HCT116 (cell line): ENCODE data around the gene H6PD. TPM values are rescaled to one million over a fixed set of nuclear protein-coding genes. Genes with fewer than 3 reads are reported as not detected.

Source experiments
- ATAC-seq: fragments of 200-7000 bp; cut with Tn5 transposase; 2 replicates; pipeline ENCODE4 v1.9.1; 2020; ENCODE audit warnings: mild to moderate bottlenecking, moderate library complexity
- BruUV-seq: library from RNA; stranded (reverse); fragments of 400-500 nt; replicated peaks from 2 replicates; lab custom pipeline; 2021; lab: Mats Ljungman, UMichigan
- CTCF ChIA-PET: fragments of 300-600 bp; sonication (Branson Sonifier 250); formaldehyde crosslinking; loops from one replicate; lab custom pipeline; 2021; ENCODE audit warnings: antibody characterized with exemption; lab: Charles Lee
- POLR2A ChIA-PET: fragments of 300-600, 350-600 bp; sonication (Branson Sonifier 250); formaldehyde crosslinking; loops from one replicate; lab custom pipeline; 2021; ENCODE audit warnings: antibody characterized with exemption; lab: Charles Lee
- RAD21 ChIA-PET, 2 experiments: fragments of 300-600 bp; sonication (Branson Sonifier 250); formaldehyde crosslinking; loops; one replicate each; lab custom pipeline; 2023; ENCODE audit warnings: low total read pairs in 2 of 2; ENCODE audit not compliant: uncharacterized antibody in 2 of 2, unreplicated experiment in 2 of 2, low non-redundant PET in 1 of 2; lab: Charles Lee
- DNase-seq: peaks from one replicate; pipeline ENCODE4 v3.0.0-alpha.2; 2010; ENCODE audit warnings: low read depth, low spot score
- H2AFZ ChIP-seq: fragments of 200-600 bp; shearing (Covaris generic), sonication (generic); 2 replicates; pipeline ENCODE4 v1.6.1; 2017; ENCODE audit warnings: low read depth, mixed run types, mixed read lengths, antibody characterized with exemption, low read length; ENCODE audit not compliant: poor library complexity, severe bottlenecking
- H3K27ac ChIP-seq: 2 replicates; pipeline ENCODE4 v1.5.1; 2012; ENCODE audit warnings: low read depth, low read length
- H3K27me3 ChIP-seq: fragments of 200-600 bp; sonication (generic); 2 replicates; pipeline ENCODE4 v1.6.1; 2016; ENCODE audit warnings: mixed run types, low read length, mixed read lengths; ENCODE audit not compliant: insufficient read depth
- H3K36me3 ChIP-seq, 2 experiments: fragments of 200-500 bp in 1 of 2; fragments of 200-600 bp in 1 of 2; sonication (Bioruptor generic) in 1 of 2; sonication (generic) in 1 of 2; 2 replicates each; pipeline versions ENCODE4 v1.5.1 to v1.6.1; 2014 to 2016; ENCODE audit warnings: low read length in 2 of 2, inconsistent platforms in 1 of 2, mixed read lengths in 1 of 2, mixed run types in 1 of 2; ENCODE audit not compliant: insufficient read depth in 2 of 2, control insufficient read depth in 1 of 2
- H3K4me1 ChIP-seq, 2 experiments: fragments of 200-600 bp in 1 of 2; sonication (generic) in 1 of 2; 2 replicates each; pipeline versions ENCODE4 v1.5.1 to v1.6.1; 2012 to 2017; ENCODE audit warnings: low read length in 2 of 2, inconsistent platforms in 1 of 2, mild to moderate bottlenecking in 1 of 2, mixed read lengths in 1 of 2, mixed run types in 1 of 2, moderate library complexity in 1 of 2; ENCODE audit not compliant: insufficient read depth in 2 of 2, control insufficient read depth in 1 of 2
- H3K4me2 ChIP-seq: fragments of 200-600 bp; sonication (generic); 2 replicates; pipeline ENCODE4 v1.6.1; 2017; ENCODE audit warnings: mixed run types, low read length, mixed read lengths
- H3K4me3 ChIP-seq, 2 experiments: fragments of 200-600 bp in 1 of 2; sonication (generic) in 1 of 2; replicated peaks in 1 of 2; 2 replicates each; pipeline ENCODE4 v1.5.1; 2011 to 2016; ENCODE audit warnings: low read length in 2 of 2, control low read depth in 1 of 2, low read depth in 1 of 2, mild to moderate bottlenecking in 1 of 2, mixed read lengths in 1 of 2, mixed run types in 1 of 2
- H3K79me2 ChIP-seq: fragments of 200-600 bp; sonication (generic); 2 replicates; pipeline ENCODE4 v1.6.1; 2017; ENCODE audit warnings: mild to moderate bottlenecking, mixed run types, low read length, moderate library complexity, mixed read lengths; ENCODE audit not compliant: insufficient read depth
- H3K9ac ChIP-seq: fragments of 200-600 bp; sonication (generic); 2 replicates; pipeline ENCODE4 v1.6.1; 2016; ENCODE audit warnings: low read length, mixed read lengths
- H3K9me2 ChIP-seq: fragments of 200-600 bp; sonication (generic), shearing (Covaris generic); 2 replicates; pipeline ENCODE4 v1.6.1; 2017; ENCODE audit warnings: mixed run types, mild to moderate bottlenecking, moderate library complexity; ENCODE audit not compliant: insufficient read depth
- H3K9me3 ChIP-seq, 2 experiments: fragments of 200-500 bp in 1 of 2; fragments of 200-600 bp in 1 of 2; sonication (Bioruptor generic) in 1 of 2; sonication (generic) in 1 of 2; 2 replicates each; pipeline ENCODE4 v1.6.1; 2014 to 2017; ENCODE audit warnings: low read length in 2 of 2, mixed read lengths in 2 of 2, inconsistent platforms in 1 of 2, low read depth in 1 of 2, mild to moderate bottlenecking in 1 of 2, mixed run types in 1 of 2, moderate library complexity in 1 of 2; ENCODE audit not compliant: control insufficient read depth in 1 of 2, insufficient read depth in 1 of 2
- H4K20me1 ChIP-seq: fragments of 200-600 bp; sonication (generic), shearing (Covaris generic); 2 replicates; pipeline ENCODE4 v1.6.1; 2017; ENCODE audit warnings: mixed run types, mild to moderate bottlenecking, moderate library complexity; ENCODE audit not compliant: insufficient read depth
- CEBPB ChIP-seq: IDR thresholded peaks from 2 replicates; pipeline ENCODE4 v1.6.1; 2012; ENCODE audit warnings: low read depth
- CTCF ChIP-seq, 3 experiments: fragments of 200-600 bp in 1 of 3; sonication (generic) in 1 of 3; IDR thresholded peaks in 2 of 3; conservative IDR thresholded peaks in 1 of 3; 2 replicates each; pipeline ENCODE4 v1.5.1; 2012 to 2017; ENCODE audit warnings: low read depth in 2 of 3, low read length in 2 of 3, antibody characterized with exemption in 1 of 3, borderline replicate concordance in 1 of 3, control low read depth in 1 of 3, mild to moderate bottlenecking in 1 of 3, mixed read lengths in 1 of 3, mixed run types in 1 of 3, moderate library complexity in 1 of 3; ENCODE audit not compliant: insufficient read depth in 1 of 3
- EGR1 ChIP-seq: IDR thresholded peaks from 2 replicates; pipeline ENCODE4 v1.6.1; 2012; ENCODE audit warnings: low read depth
- ELF1 ChIP-seq: IDR thresholded peaks from 2 replicates; pipeline ENCODE4 v1.6.1; 2012; ENCODE audit warnings: low read depth, borderline replicate concordance
- EZH2 ChIP-seq: fragments of 200-600 bp; sonication (generic); IDR thresholded peaks from 2 replicates; pipeline ENCODE4 v1.6.1; 2017; ENCODE audit warnings: antibody characterized with exemption, mixed run types
- FOSL1 ChIP-seq: IDR thresholded peaks from 2 replicates; pipeline ENCODE4 v1.6.1; 2012; ENCODE audit warnings: low read depth
- JUND ChIP-seq: IDR thresholded peaks from 2 replicates; pipeline ENCODE4 v1.6.1; 2012
- MAX ChIP-seq: IDR thresholded peaks from 2 replicates; pipeline ENCODE4 v1.6.1; 2012
- POLR2A ChIP-seq: IDR thresholded peaks from 2 replicates; pipeline ENCODE4 v1.7.0; 2011; ENCODE audit warnings: borderline replicate concordance; ENCODE audit not compliant: insufficient read depth, insufficient read length; ENCODE audit errors: extremely low read depth
- POLR2AphosphoS5 ChIP-seq: IDR thresholded peaks from 2 replicates; pipeline ENCODE4 v1.6.1; 2011; ENCODE audit warnings: mild to moderate bottlenecking, low read depth, low read length, moderate library complexity
- SIN3A ChIP-seq: IDR thresholded peaks from 2 replicates; pipeline ENCODE4 v1.6.1; 2012; ENCODE audit warnings: low read depth
- SP1 ChIP-seq: IDR thresholded peaks from 2 replicates; pipeline ENCODE4 v1.6.1; 2012; ENCODE audit warnings: low read depth
- SRF ChIP-seq: IDR thresholded peaks from 2 replicates; pipeline ENCODE4 v1.6.1; 2012; ENCODE audit warnings: low read depth
- TCF7L2 ChIP-seq: IDR thresholded peaks from 2 replicates; pipeline ENCODE4 v1.7.0; 2011; ENCODE audit warnings: borderline replicate concordance, inconsistent platforms; ENCODE audit not compliant: insufficient read depth, insufficient read length; ENCODE audit errors: extremely low read depth
- YY1 ChIP-seq: IDR thresholded peaks from 2 replicates; pipeline ENCODE4 v1.6.1; 2011; ENCODE audit warnings: low read length, low read depth, moderate library complexity, mild to moderate bottlenecking; ENCODE audit not compliant: insufficient replicate concordance; ENCODE audit errors: extremely low read depth
- ZFX ChIP-seq: fragments of 450-650 bp; IDR thresholded peaks from 2 replicates; pipeline ENCODE4 v1.6.1; 2017
- ZNF274 ChIP-seq: fragments of 200-500 bp; sonication (Bioruptor generic); IDR thresholded peaks from 2 replicates; pipeline ENCODE4 v1.6.1; 2014; ENCODE audit warnings: mild to moderate bottlenecking, low read depth, low read length, inconsistent platforms
- intact Hi-C: fragments of 100-400 bp; cut with micrococcal nuclease; formaldehyde crosslinking; loops from 2 replicates; pipeline ENCODE4 v1.10.0; 2022
- total RNA-seq: library from RNA; stranded (reverse); gene quantifications from one replicate; pipeline ENCODE4 v1.2.1, GENCODE V29; 2021; ENCODE audit not compliant: unreplicated experiment
- TF ChIP-seq, protein P1 (sequence below): IDR thresholded peaks from 2 replicates; pipeline ENCODE4 v1.6.1; 2012; ENCODE audit warnings: low read depth
- TF ChIP-seq, protein P2 (sequence below): IDR thresholded peaks from 2 replicates; pipeline ENCODE4 v1.6.1; 2011; ENCODE audit warnings: mild to moderate bottlenecking, low read length, moderate library complexity; ENCODE audit not compliant: insufficient replicate concordance; ENCODE audit errors: extremely low read depth
- TF ChIP-seq, protein P3 (sequence below): IDR thresholded peaks from 2 replicates; pipeline ENCODE4 v1.6.1; 2012

Gene H6PD
- total RNA-seq, 1 experiment from 2014 or later, result 16.2 TPM

DNA sequence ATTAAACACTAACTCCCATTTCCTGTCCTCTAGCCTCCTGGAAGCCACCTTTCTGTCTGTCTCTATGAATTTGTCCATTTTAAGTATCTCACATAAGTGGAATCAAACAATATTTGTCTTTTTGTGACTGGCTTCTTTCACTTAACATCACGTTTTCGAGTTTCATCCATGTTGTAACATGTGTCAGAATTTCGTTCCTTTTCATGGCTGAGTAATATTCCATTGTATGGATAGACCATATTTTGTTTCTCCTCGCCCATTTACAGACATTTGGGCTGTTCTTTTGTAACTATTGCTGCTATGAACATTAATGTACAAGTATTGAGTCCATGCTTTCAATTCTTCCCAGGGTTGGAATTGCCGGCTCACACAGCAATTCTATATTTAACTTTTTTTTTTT lies 15.7 kb upstream of the H6PD start:
- Histone ChIP-seq H3K9ac (no peak overlapping the region), H3K79me2 (no peaks in the 10 kb centered on the region), H3K9me2 (no peaks in the 10 kb centered on the region), H3K27me3 (no peaks in the 10 kb centered on the region), H3K36me3 (no peaks in the 10 kb centered on the region), H3K9me3 (no peaks in the 10 kb centered on the region), H4K20me1 (no peaks in the 10 kb centered on the region), H3K4me3 (no peak overlapping the region), H3K4me1 (peaks cover 0 to 8% of the 10 kb centered on the region in 2 experiments; a peak in 1 of 4 replicates), H2AFZ (no peak overlapping the region), H3K27ac (no peak overlapping the region), H3K4me2 (no peak overlapping the region)
- ChIA-PET CTCF (interaction anchor here (1.6 kb wide), 1 partner anchor 214 kb away, joined by 3 read pairs; no protein-coding TSS in a partner anchor), RAD21 (no interaction called here), POLR2A (no interaction called here)
- TF ChIP-seq ELF1, result no peak
- TF ChIP-seq EGR1, result no peak
- TF ChIP-seq, protein P1, sequence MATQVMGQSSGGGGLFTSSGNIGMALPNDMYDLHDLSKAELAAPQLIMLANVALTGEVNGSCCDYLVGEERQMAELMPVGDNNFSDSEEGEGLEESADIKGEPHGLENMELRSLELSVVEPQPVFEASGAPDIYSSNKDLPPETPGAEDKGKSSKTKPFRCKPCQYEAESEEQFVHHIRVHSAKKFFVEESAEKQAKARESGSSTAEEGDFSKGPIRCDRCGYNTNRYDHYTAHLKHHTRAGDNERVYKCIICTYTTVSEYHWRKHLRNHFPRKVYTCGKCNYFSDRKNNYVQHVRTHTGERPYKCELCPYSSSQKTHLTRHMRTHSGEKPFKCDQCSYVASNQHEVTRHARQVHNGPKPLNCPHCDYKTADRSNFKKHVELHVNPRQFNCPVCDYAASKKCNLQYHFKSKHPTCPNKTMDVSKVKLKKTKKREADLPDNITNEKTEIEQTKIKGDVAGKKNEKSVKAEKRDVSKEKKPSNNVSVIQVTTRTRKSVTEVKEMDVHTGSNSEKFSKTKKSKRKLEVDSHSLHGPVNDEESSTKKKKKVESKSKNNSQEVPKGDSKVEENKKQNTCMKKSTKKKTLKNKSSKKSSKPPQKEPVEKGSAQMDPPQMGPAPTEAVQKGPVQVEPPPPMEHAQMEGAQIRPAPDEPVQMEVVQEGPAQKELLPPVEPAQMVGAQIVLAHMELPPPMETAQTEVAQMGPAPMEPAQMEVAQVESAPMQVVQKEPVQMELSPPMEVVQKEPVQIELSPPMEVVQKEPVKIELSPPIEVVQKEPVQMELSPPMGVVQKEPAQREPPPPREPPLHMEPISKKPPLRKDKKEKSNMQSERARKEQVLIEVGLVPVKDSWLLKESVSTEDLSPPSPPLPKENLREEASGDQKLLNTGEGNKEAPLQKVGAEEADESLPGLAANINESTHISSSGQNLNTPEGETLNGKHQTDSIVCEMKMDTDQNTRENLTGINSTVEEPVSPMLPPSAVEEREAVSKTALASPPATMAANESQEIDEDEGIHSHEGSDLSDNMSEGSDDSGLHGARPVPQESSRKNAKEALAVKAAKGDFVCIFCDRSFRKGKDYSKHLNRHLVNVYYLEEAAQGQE, result no peak
- TF ChIP-seq CTCF (IDR thresholded peaks at IDR 0.05 in 2 of 3, conservative IDR thresholded peaks at IDR 0.05 in 1 of 3; ENCODE audit: borderline replicate concordance in 1 of 3, insufficient read depth in 1 of 3, low read depth in 2 of 3, low read length in 2 of 3), result no peak
- no peak for TF ChIP-seq SP1
- no peak for TF ChIP-seq FOSL1
- no peak for TF ChIP-seq TCF7L2
- TF ChIP-seq, protein P2, sequence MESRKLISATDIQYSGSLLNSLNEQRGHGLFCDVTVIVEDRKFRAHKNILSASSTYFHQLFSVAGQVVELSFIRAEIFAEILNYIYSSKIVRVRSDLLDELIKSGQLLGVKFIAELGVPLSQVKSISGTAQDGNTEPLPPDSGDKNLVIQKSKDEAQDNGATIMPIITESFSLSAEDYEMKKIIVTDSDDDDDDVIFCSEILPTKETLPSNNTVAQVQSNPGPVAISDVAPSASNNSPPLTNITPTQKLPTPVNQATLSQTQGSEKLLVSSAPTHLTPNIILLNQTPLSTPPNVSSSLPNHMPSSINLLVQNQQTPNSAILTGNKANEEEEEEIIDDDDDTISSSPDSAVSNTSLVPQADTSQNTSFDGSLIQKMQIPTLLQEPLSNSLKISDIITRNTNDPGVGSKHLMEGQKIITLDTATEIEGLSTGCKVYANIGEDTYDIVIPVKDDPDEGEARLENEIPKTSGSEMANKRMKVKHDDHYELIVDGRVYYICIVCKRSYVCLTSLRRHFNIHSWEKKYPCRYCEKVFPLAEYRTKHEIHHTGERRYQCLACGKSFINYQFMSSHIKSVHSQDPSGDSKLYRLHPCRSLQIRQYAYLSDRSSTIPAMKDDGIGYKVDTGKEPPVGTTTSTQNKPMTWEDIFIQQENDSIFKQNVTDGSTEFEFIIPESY, result no peak
- no peak for TF ChIP-seq CEBPB
- no peak for TF ChIP-seq JUND
- TF ChIP-seq YY1, result no peak
- TF ChIP-seq, protein P3, sequence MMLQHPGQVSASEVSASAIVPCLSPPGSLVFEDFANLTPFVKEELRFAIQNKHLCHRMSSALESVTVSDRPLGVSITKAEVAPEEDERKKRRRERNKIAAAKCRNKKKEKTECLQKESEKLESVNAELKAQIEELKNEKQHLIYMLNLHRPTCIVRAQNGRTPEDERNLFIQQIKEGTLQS, result no peak
- TF ChIP-seq SRF, result no peak
- no peak for TF ChIP-seq ZNF274
- no peak for TF ChIP-seq POLR2AphosphoS5
- no peak for TF ChIP-seq ZFX
- TF ChIP-seq SIN3A, result no peak
- TF ChIP-seq EZH2, result no peak
- no peak for TF ChIP-seq POLR2A
- TF ChIP-seq MAX, result no peak
- intact Hi-C loops, result no loop called here
- BruUV-seq, result no TSS peak
- DNase-seq, result no peak
- no peak for ATAC-seq
